ENCODE measurements around the gene PNMA8A. TPM values are rescaled to one million over a fixed set of nuclear protein-coding genes. Genes with fewer than 3 reads are reported as not detected.
"Not testable (repeated sequence)": the region's sequence is repeated elsewhere in the genome, so short reads cannot be mapped to it uniquely, and the experiment has no call there.

The PNMA8A gene
- total and polyA plus RNA-seq, 2 donors (not counting 1 experiment from before 2014, with no cell fraction given), result not detected

- H3K27me3 Mint-ChIP-seq, result peaks cover 9% of the 10 kb centered on the region
- Histone ChIP-seq H4K20me1 (ENCODE audit: control insufficient read depth, insufficient read depth, low read length, poor library complexity, severe bottlenecking) (no peaks in the 10 kb centered on the region), H3K36me3 (replicated peaks in 1 of 2; ENCODE audit: control extremely low read depth in 1 of 2, control insufficient read depth in 1 of 2, extremely low read depth in 1 of 2, insufficient read depth in 2 of 2, low read length in 1 of 2) (no peaks in the 10 kb centered on the region), H3K9me3 (ENCODE audit: control extremely low read depth in 1 of 3, control insufficient read depth in 2 of 3, insufficient read depth in 1 of 3, low read length in 2 of 3) (no peaks in the 10 kb centered on the region), H3K27me3 (replicated peaks in 1 of 4; ENCODE audit: control extremely low read depth in 1 of 4, control insufficient read depth in 3 of 4, insufficient read depth in 4 of 4, low read length in 3 of 4) (peaks cover 0 to 5% (median 0%) of the 10 kb centered on the region in 4 experiments), H3K27ac (ENCODE audit: low read length in 2 of 2) (no peak overlapping the region), H3K4me2 (replicated peaks; ENCODE audit: low read depth, low read length, poor library complexity, severe bottlenecking) (no peak overlapping the region), H3K79me2 (ENCODE audit: control insufficient read depth, insufficient read depth, low read length) (no peaks in the 10 kb centered on the region), H3K9ac (ENCODE audit: low read length) (no peak overlapping the region), H2AFZ (ENCODE audit: insufficient read depth, low read depth, low read length, poor library complexity, severe bottlenecking) (no peak overlapping the region), H3K4me3 (ENCODE audit: control extremely low read depth in 1 of 5, extremely low read depth in 1 of 5, insufficient read depth in 1 of 5, low read depth in 2 of 5, low read length in 4 of 5) (no peak overlapping the region), H3K4me1 (ENCODE audit: control insufficient read depth in 2 of 2, insufficient read depth in 2 of 2, low read length in 2 of 2) (no peaks in the 10 kb centered on the region)
- no CpG with 5 or more reads among the region's 1 CpG for WGBS (ENCODE audit: insufficient coverage)
- H3K4me1 Mint-ChIP-seq, result no peaks in the 10 kb centered on the region
- no peak for ATAC-seq (ENCODE audit: low read depth)
- H3K27ac Mint-ChIP-seq, result no peak overlapping the region
- H3K4me3 Mint-ChIP-seq, result no peak overlapping the region
- no peaks in the 10 kb centered on the region for H3K9me3 Mint-ChIP-seq (ENCODE audit: insufficient read depth)
- TF ChIP-seq EZH2 (IDR thresholded peaks at IDR 0.05; ENCODE audit: borderline replicate concordance, insufficient read depth, low read depth, low read length, poor library complexity, severe bottlenecking), result no peak
- no peak for TF ChIP-seq CTCF (IDR thresholded peaks at IDR 0.05)
- intact Hi-C loops (cut with micrococcal nuclease), result no loop called here
- CTCF ChIA-PET, result no interaction called here
- POLR2A ChIA-PET, result no interaction called here
- DNase-seq, result no peak
Measured at GRCh38 chr19:46441866-46442265, 29.5 kb downstream of the PNMA8A start.

GRCh38 chr19:46435689-46436088, 35.7 kb downstream of the PNMA8A start:
- H3K4me1 Mint-ChIP-seq; ATAC-seq (ENCODE audit: low read depth); H3K4me3 ChIP-seq (ENCODE audit: control extremely low read depth in 1 of 5, extremely low read depth in 1 of 5, insufficient read depth in 1 of 5, low read depth in 2 of 5, low read length in 4 of 5); H3K36me3 ChIP-seq (replicated peaks in 1 of 2; ENCODE audit: control extremely low read depth in 1 of 2, control insufficient read depth in 1 of 2, extremely low read depth in 1 of 2, insufficient read depth in 2 of 2, low read length in 1 of 2); H3K79me2 ChIP-seq (ENCODE audit: control insufficient read depth, insufficient read depth, low read length); CTCF ChIA-PET; H3K4me1 ChIP-seq (ENCODE audit: control insufficient read depth in 2 of 2, insufficient read depth in 2 of 2, low read length in 2 of 2); H4K20me1 ChIP-seq (ENCODE audit: control insufficient read depth, insufficient read depth, low read length, poor library complexity, severe bottlenecking); H3K27ac Mint-ChIP-seq; intact Hi-C loops (cut with micrococcal nuclease); H3K9me3 ChIP-seq (ENCODE audit: control extremely low read depth in 1 of 3, control insufficient read depth in 2 of 3, insufficient read depth in 1 of 3, low read length in 2 of 3); H3K27ac ChIP-seq (ENCODE audit: low read length in 2 of 2); POLR2A ChIA-PET; H3K9ac ChIP-seq (ENCODE audit: low read length); H3K4me2 ChIP-seq (replicated peaks; ENCODE audit: low read depth, low read length, poor library complexity, severe bottlenecking); H3K9me3 Mint-ChIP-seq (ENCODE audit: insufficient read depth); H2AFZ ChIP-seq (ENCODE audit: insufficient read depth, low read depth, low read length, poor library complexity, severe bottlenecking); H3K4me3 Mint-ChIP-seq; DNase-seq: not testable (repeated sequence)
- WGBS (ENCODE audit: insufficient coverage), result no CpG with 5 or more reads among the region's 4 CpGs
- peaks cover 0 to 14% (median 2%) of the 10 kb centered on the region in 4 experiments for H3K27me3 ChIP-seq (replicated peaks in 1 of 4; ENCODE audit: control extremely low read depth in 1 of 4, control insufficient read depth in 3 of 4, insufficient read depth in 4 of 4, low read length in 3 of 4)
- peaks cover 27% of the 10 kb centered on the region for H3K27me3 Mint-ChIP-seq

Measured in B cell (primary cell).